ENCODE measurements around the gene TTF2. TPM values are rescaled to one million over a fixed set of nuclear protein-coding genes. Genes with fewer than 3 reads are reported as not detected.

Gene TTF2
- polyA plus RNA-seq, 1 donor from 2014 or later = 2.6 TPM

DNA sequence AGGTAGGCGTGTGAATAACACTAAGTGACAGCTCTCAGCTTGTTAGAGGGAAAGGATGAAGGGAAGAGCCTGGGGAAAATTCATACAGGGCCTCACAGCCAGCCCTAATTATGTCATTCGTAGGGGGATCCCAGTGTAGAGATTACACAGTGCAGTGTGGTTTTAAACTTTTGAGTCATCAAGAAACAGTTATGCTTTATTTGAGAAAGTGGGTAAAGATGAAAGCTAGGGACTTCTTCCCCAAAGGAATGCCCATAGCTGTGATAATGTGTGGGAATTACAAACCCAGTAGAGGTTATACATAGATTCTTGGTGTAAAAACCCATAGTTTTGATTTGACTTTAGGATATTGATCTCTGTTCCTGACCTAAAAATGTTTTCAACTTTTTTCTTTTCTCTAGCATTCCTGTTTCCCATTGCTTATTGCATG is 1.9 kb downstream of the TTF2 start:
- H4K20me1 ChIP-seq (ENCODE audit: insufficient read depth) = no peaks in the 10 kb centered on the region
- no peak overlapping the region for H3K27ac ChIP-seq (ENCODE audit: low read length)
- no peaks in the 10 kb centered on the region for H3K9me3 ChIP-seq (ENCODE audit: low read length)
- H3K36me3 ChIP-seq (ENCODE audit: insufficient read depth, low read length) = no peaks in the 10 kb centered on the region
- H3K79me2 ChIP-seq (replicated peaks; ENCODE audit: insufficient read depth, low read length) = no peaks in the 10 kb centered on the region
- no peak overlapping the region for H3K4me2 ChIP-seq (ENCODE audit: low read length)
- H3K4me3 ChIP-seq (ENCODE audit: low read length) = no peak overlapping the region
- TF ChIP-seq, protein P1, sequence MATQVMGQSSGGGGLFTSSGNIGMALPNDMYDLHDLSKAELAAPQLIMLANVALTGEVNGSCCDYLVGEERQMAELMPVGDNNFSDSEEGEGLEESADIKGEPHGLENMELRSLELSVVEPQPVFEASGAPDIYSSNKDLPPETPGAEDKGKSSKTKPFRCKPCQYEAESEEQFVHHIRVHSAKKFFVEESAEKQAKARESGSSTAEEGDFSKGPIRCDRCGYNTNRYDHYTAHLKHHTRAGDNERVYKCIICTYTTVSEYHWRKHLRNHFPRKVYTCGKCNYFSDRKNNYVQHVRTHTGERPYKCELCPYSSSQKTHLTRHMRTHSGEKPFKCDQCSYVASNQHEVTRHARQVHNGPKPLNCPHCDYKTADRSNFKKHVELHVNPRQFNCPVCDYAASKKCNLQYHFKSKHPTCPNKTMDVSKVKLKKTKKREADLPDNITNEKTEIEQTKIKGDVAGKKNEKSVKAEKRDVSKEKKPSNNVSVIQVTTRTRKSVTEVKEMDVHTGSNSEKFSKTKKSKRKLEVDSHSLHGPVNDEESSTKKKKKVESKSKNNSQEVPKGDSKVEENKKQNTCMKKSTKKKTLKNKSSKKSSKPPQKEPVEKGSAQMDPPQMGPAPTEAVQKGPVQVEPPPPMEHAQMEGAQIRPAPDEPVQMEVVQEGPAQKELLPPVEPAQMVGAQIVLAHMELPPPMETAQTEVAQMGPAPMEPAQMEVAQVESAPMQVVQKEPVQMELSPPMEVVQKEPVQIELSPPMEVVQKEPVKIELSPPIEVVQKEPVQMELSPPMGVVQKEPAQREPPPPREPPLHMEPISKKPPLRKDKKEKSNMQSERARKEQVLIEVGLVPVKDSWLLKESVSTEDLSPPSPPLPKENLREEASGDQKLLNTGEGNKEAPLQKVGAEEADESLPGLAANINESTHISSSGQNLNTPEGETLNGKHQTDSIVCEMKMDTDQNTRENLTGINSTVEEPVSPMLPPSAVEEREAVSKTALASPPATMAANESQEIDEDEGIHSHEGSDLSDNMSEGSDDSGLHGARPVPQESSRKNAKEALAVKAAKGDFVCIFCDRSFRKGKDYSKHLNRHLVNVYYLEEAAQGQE (IDR thresholded peaks at IDR 0.05; ENCODE audit: borderline replicate concordance) = no peak
- no peak for TF ChIP-seq TAF1 (IDR thresholded peaks at IDR 0.05; ENCODE audit: low read depth)
- TF ChIP-seq EZH2 (IDR thresholded peaks at IDR 0.05; ENCODE audit: borderline replicate concordance, insufficient read depth, low read length, poor library complexity, severe bottlenecking) = no peak
- no peak for TF ChIP-seq MXI1 (conservative IDR thresholded peaks at IDR 0.05; ENCODE audit: poor library complexity, severe bottlenecking)
- TF ChIP-seq SMC3 (conservative IDR thresholded peaks at IDR 0.05; ENCODE audit: poor library complexity) = no peak
- TF ChIP-seq EP300 (conservative IDR thresholded peaks at IDR 0.05; ENCODE audit: poor library complexity, severe bottlenecking) = no peak
- TF ChIP-seq, protein P2, sequence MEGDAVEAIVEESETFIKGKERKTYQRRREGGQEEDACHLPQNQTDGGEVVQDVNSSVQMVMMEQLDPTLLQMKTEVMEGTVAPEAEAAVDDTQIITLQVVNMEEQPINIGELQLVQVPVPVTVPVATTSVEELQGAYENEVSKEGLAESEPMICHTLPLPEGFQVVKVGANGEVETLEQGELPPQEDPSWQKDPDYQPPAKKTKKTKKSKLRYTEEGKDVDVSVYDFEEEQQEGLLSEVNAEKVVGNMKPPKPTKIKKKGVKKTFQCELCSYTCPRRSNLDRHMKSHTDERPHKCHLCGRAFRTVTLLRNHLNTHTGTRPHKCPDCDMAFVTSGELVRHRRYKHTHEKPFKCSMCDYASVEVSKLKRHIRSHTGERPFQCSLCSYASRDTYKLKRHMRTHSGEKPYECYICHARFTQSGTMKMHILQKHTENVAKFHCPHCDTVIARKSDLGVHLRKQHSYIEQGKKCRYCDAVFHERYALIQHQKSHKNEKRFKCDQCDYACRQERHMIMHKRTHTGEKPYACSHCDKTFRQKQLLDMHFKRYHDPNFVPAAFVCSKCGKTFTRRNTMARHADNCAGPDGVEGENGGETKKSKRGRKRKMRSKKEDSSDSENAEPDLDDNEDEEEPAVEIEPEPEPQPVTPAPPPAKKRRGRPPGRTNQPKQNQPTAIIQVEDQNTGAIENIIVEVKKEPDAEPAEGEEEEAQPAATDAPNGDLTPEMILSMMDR (IDR thresholded peaks at IDR 0.05; ENCODE audit: poor library complexity, severe bottlenecking) = no peak
- no peak for TF ChIP-seq POLR2AphosphoS5 (IDR thresholded peaks at IDR 0.05)
- TF ChIP-seq RAD21 (conservative IDR thresholded peaks at IDR 0.05) = no peak
- H3K9me2 ChIP-seq (ENCODE audit: insufficient read depth, low read length) = no peaks in the 10 kb centered on the region
- no peaks in the 10 kb centered on the region for H3K27me3 ChIP-seq (ENCODE audit: insufficient read depth, low read depth, low read length)
- H3K9ac ChIP-seq (ENCODE audit: low read length) = no peak overlapping the region
- peaks cover 5% of the 10 kb centered on the region for H3F3A ChIP-seq (ENCODE audit: insufficient read depth, low read length, poor library complexity, severe bottlenecking)
- H2AFZ ChIP-seq (ENCODE audit: low read depth, low read length) = no peak overlapping the region

DNA sequence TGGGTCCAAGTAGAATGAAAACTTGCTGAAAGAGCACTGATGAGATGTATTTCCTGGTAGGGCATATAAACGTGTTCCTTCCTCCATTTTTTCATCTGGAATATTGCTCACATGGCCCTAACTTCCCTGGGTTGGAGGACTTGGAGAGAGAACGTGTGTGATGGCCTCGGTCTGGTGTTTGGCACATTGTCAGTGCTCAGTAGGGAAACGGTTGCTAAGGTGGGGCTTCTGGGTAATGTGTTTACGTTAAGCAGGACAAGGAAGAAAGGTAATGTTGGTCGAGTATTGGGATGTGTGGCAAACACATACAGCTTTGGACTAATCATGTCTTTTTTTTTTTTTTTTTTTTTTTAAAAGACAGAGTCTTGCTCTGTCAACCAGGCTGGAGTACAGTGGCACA is 6.2 kb downstream of the TTF2 start:
- H3K9ac ChIP-seq (ENCODE audit: low read length) = no peak overlapping the region
- H3K4me3 ChIP-seq (ENCODE audit: low read length) = no peak overlapping the region
- no peak overlapping the region for H3K27ac ChIP-seq (ENCODE audit: low read length)
- TF ChIP-seq TAF1 (IDR thresholded peaks at IDR 0.05; ENCODE audit: low read depth) (no peak), EZH2 (IDR thresholded peaks at IDR 0.05; ENCODE audit: borderline replicate concordance, insufficient read depth, low read length, poor library complexity, severe bottlenecking) (no peak), SMC3 (conservative IDR thresholded peaks at IDR 0.05; ENCODE audit: poor library complexity) (no peak)
- H2AFZ ChIP-seq (ENCODE audit: low read depth, low read length) = no peak overlapping the region
- no peaks in the 10 kb centered on the region for H3K9me3 ChIP-seq (ENCODE audit: low read length)
- H3K9me2 ChIP-seq (ENCODE audit: insufficient read depth, low read length) = no peaks in the 10 kb centered on the region
- H4K20me1 ChIP-seq (ENCODE audit: insufficient read depth) = no peaks in the 10 kb centered on the region
- H3F3A ChIP-seq (ENCODE audit: insufficient read depth, low read length, poor library complexity, severe bottlenecking) = no peaks in the 10 kb centered on the region
- no peaks in the 10 kb centered on the region for H3K79me2 ChIP-seq (replicated peaks; ENCODE audit: insufficient read depth, low read length)
- H3K4me2 ChIP-seq (ENCODE audit: low read length) = no peak overlapping the region
- H3K27me3 ChIP-seq (ENCODE audit: insufficient read depth, low read depth, low read length) = no peaks in the 10 kb centered on the region
- no peaks in the 10 kb centered on the region for H3K36me3 ChIP-seq (ENCODE audit: insufficient read depth, low read length)

Data from neural cell (in vitro differentiated cells).